ENCODE results near the gene NAIF1. TPM values are rescaled to one million over a fixed set of nuclear protein-coding genes. Genes with fewer than 3 reads are reported as not detected.
"Not testable (repeated sequence)": the region's sequence is repeated elsewhere in the genome, so short reads cannot be mapped to it uniquely, and the experiment has no call there.

NAIF1 gene
- total RNA-seq, 1 donor from 2014 or later, result 12.2 TPM

DNA sequence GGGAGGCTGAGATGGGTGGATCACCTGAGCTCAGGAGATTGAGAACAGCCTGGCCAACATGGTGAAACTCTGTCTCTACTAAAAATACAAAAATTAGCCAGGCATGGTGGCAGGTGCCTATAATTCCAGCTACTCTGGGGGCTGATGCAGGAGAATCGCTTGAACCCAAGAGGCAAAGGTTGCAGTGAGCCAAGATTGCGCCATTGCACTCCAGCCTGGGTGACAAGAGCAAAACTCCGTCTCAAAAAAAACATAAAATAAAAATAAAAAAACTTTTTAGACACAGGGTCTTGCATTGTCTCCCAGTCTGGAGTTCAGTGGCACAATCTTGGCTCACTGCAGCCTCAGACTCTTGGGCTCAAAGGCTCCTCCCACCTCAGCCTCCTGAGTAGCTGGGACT is 30.6 kb downstream of the NAIF1 start:
- H3K4me3 Mint-ChIP-seq; H3K36me3 Mint-ChIP-seq (ENCODE audit: low read depth); intact Hi-C loops (cut with micrococcal nuclease); H3K9me3 Mint-ChIP-seq; H3K27me3 Mint-ChIP-seq (ENCODE audit: insufficient read depth); H3K27ac Mint-ChIP-seq; DNase-seq (ENCODE audit: low spot score): not testable (repeated sequence)
- peaks cover 32% of the 10 kb centered on the region for H3K4me1 Mint-ChIP-seq (ENCODE audit: low read depth)

GRCh38 chr9:128034821-128035652 is 32.1 kb downstream of the NAIF1 start:
- Mint-ChIP-seq H3K27ac (no peak overlapping the region), H3K36me3 (ENCODE audit: low read depth) (peaks cover 3% of the 10 kb centered on the region), H3K27me3 (ENCODE audit: insufficient read depth) (peaks cover 9% of the 10 kb centered on the region), H3K9me3 (peaks cover 4% of the 10 kb centered on the region), H3K4me1 (ENCODE audit: low read depth) (peaks cover 36% of the 10 kb centered on the region), H3K4me3 (no peak overlapping the region)
- intact Hi-C loops (cut with micrococcal nuclease), result loop anchor here (1.0 to 5.0 kb wide), 4 partner anchors 9 to 608 kb away; no protein-coding TSS in a partner anchor
- DNase-seq (ENCODE audit: low spot score), result peak; percentile 62

- intact Hi-C loops (cut with micrococcal nuclease), result loop anchor here (1.0 to 5.0 kb wide), 2 partner anchors 7 to 606 kb away; no protein-coding TSS in a partner anchor
- Mint-ChIP-seq H3K4me1 (ENCODE audit: low read depth) (peaks cover 41% of the 10 kb centered on the region), H3K4me3 (peak overlapping the region; percentile 48)
Observed at GRCh38 chr9:128033609-128034008, 33.5 kb downstream of the NAIF1 start.

GRCh38 chr9:128027705-128028104 is 39.4 kb downstream of the NAIF1 start:
- no peak overlapping the region for H3K4me3 Mint-ChIP-seq
- H3K36me3 Mint-ChIP-seq (ENCODE audit: low read depth), result peaks cover 3% of the 10 kb centered on the region
- intact Hi-C loops (cut with micrococcal nuclease), result loop anchor here (1.0 to 5.0 kb wide), 5 partner anchors 20 to 640 kb away; partner anchors contain the start of genes CDK9 and SLC25A25
- no peak for DNase-seq (ENCODE audit: low spot score)
- H3K27ac Mint-ChIP-seq, result peak overlapping the region; percentile 93
- H3K9me3 Mint-ChIP-seq, result peaks cover 4% of the 10 kb centered on the region
- H3K27me3 Mint-ChIP-seq (ENCODE audit: insufficient read depth), result peaks cover 4% of the 10 kb centered on the region
- peaks cover 74% of the 10 kb centered on the region for H3K4me1 Mint-ChIP-seq (ENCODE audit: low read depth)

More at GRCh38 chr9:128033609-128034008, 33.5 kb downstream of the NAIF1 start:
- Mint-ChIP-seq H3K9me3 (peaks cover 4% of the 10 kb centered on the region), H3K36me3 (ENCODE audit: low read depth) (peaks cover 3% of the 10 kb centered on the region), H3K27me3 (ENCODE audit: insufficient read depth) (peaks cover 7% of the 10 kb centered on the region), H3K27ac (no peak overlapping the region)
- no peak for DNase-seq (ENCODE audit: low spot score)

DNA sequence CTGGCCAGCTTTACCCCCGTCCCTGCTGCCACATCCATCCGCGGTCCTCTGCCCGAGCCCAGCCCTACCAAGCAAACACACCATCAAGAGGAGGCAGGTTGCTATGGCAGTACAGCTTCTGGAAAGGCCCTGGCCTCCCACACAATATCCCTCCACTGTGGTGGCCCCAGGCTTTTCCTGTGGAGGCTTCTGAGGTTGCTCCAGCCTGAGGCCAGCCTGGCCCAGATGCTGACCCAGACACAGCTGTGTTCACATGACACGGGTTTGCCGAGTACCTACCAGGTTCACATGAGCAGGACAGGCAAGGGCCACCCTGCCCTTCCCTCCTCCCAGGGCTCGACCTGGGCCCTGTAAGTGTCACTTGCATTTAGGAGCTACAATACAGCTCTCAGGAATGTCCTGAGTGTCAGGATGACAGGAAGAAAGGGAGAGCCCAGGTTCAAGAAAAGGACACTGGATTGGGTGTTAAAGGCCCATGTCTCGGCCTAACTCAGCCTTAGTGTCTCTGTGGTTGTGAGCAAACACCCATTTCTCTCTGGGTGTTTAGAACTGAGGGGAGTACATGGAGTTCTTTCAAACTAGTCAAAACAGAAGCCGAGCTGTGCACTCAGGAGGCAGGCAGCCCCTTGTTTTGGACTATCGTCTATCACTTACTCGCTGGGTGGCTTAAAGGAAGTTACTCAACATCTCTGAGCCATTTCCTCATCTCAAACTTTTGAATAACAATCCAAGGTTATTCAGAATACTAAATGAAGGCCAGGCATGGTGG is 40.2 kb downstream of the NAIF1 start:
- Mint-ChIP-seq H3K4me3 (peak overlapping the region; percentile 60), H3K4me1 (ENCODE audit: low read depth) (peaks cover 81% of the 10 kb centered on the region), H3K27me3 (ENCODE audit: insufficient read depth) (peaks cover 4% of the 10 kb centered on the region), H3K36me3 (ENCODE audit: low read depth) (peaks cover 3% of the 10 kb centered on the region), H3K9me3 (peaks cover 4% of the 10 kb centered on the region), H3K27ac (peak overlapping the region; percentile 93)
- DNase-seq (ENCODE audit: low spot score), result peak; percentile 37
- intact Hi-C loops (cut with micrococcal nuclease), result loop anchor here (1.0 to 5.0 kb wide), 7 partner anchors 7 to 640 kb away; partner anchors contain the start of genes CDK9 and SLC25A25

- Mint-ChIP-seq H3K36me3 (ENCODE audit: low read depth) (peaks cover 3% of the 10 kb centered on the region), H3K27ac (peak overlapping the region; percentile 93), H3K9me3 (peaks cover 4% of the 10 kb centered on the region), H3K27me3 (ENCODE audit: insufficient read depth) (peaks cover 4% of the 10 kb centered on the region), H3K4me3 (peak overlapping the region; percentile 60), H3K4me1 (ENCODE audit: low read depth) (peaks cover 82% of the 10 kb centered on the region)
- intact Hi-C loops (cut with micrococcal nuclease), result loop anchor here (1.0 to 5.0 kb wide), 5 partner anchors 8 to 639 kb away; partner anchors contain the start of genes CDK9 and SLC25A25
- DNase-seq (ENCODE audit: low spot score), result peak; percentile 77
Observed at GRCh38 chr9:128026255-128026772, 40.8 kb downstream of the NAIF1 start.

DNA sequence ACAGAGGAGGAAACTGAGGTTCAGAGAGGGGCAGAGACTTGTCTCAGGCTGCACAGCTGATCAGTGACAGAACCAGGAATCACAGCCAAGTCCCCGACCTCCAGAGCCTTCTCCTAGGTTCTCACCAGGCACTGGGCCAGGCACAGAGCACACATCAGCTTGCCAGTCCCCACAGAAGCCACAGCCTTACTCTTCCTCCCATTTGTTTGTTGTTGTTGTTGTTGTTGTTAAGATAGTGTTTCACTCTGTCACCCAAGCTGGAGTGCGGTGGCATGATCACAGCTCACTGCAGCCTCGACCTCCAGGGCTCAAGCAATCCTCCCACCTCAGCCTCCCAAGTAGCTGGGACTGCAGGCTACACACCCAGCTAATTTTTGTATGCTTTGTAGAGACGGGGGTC is 41.4 kb downstream of the NAIF1 start:
- Mint-ChIP-seq H3K27me3 (ENCODE audit: insufficient read depth) (peaks cover under 1% of the 10 kb centered on the region), H3K4me3 (peak overlapping the region; percentile 60), H3K9me3 (peaks cover 2% of the 10 kb centered on the region), H3K4me1 (ENCODE audit: low read depth) (peaks cover 82% of the 10 kb centered on the region), H3K36me3 (ENCODE audit: low read depth) (peaks cover 3% of the 10 kb centered on the region), H3K27ac (peak overlapping the region; percentile 93)
- peak; percentile 16 for DNase-seq (ENCODE audit: low spot score)
- intact Hi-C loops (cut with micrococcal nuclease), result loop anchor here (1.0 to 5.0 kb wide), 5 partner anchors 9 to 638 kb away; partner anchors contain the start of genes CDK9 and SLC25A25

GRCh38 chr9:128024761-128025308 is 42.3 kb downstream of the NAIF1 start:
- intact Hi-C loops (cut with micrococcal nuclease), result loop anchor here (5.0 kb wide), 2 partner anchors 238 to 638 kb away; partner anchors contain the start of gene CDK9
- Mint-ChIP-seq H3K36me3 (ENCODE audit: low read depth) (peaks cover 3% of the 10 kb centered on the region), H3K9me3 (no peaks in the 10 kb centered on the region), H3K4me1 (ENCODE audit: low read depth) (peaks cover 82% of the 10 kb centered on the region), H3K27me3 (ENCODE audit: insufficient read depth) (no peaks in the 10 kb centered on the region), H3K27ac (no peak overlapping the region), H3K4me3 (peak overlapping the region; percentile 60)
- DNase-seq (ENCODE audit: low spot score), result no peak

- H3K4me3 Mint-ChIP-seq; intact Hi-C loops (cut with micrococcal nuclease); H3K36me3 Mint-ChIP-seq (ENCODE audit: low read depth); H3K27me3 Mint-ChIP-seq (ENCODE audit: insufficient read depth); DNase-seq (ENCODE audit: low spot score); H3K27ac Mint-ChIP-seq; H3K9me3 Mint-ChIP-seq: not testable (repeated sequence)
- H3K4me1 Mint-ChIP-seq (ENCODE audit: low read depth), result peaks cover 78% of the 10 kb centered on the region
Observed at GRCh38 chr9:128023671-128024070, 43.4 kb downstream of the NAIF1 start.

- Mint-ChIP-seq H3K4me3 (no peak overlapping the region), H3K9me3 (no peaks in the 10 kb centered on the region), H3K27ac (no peak overlapping the region), H3K27me3 (ENCODE audit: insufficient read depth) (no peaks in the 10 kb centered on the region), H3K36me3 (ENCODE audit: low read depth) (peaks cover 3% of the 10 kb centered on the region), H3K4me1 (ENCODE audit: low read depth) (peaks cover 70% of the 10 kb centered on the region)
- intact Hi-C loops (cut with micrococcal nuclease), result no loop called here
- no peak for DNase-seq (ENCODE audit: low spot score)
Observed at GRCh38 chr9:128022886-128023285, 44.2 kb downstream of the NAIF1 start.

DNA sequence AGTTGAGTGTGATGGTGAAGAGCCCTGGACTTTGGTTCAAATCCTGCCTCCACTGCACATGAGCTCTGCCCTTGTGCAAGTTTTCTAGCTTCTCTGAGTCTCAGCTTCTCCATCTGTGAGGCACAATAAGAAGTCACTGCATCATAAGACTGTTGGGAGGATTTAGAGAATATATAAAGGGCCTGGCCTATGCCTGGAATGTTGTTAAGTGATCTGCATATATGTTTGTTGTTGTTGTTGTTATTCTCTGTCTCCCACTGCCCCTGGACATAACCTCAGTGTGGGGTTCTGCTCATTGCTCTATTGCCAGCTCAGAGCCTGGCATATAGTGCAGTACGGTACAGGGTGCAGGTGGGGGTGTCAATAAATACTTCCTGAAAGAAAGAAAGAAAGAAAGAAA is 46.0 kb downstream of the NAIF1 start:
- Mint-ChIP-seq H3K36me3 (ENCODE audit: low read depth) (peaks cover 3% of the 10 kb centered on the region), H3K9me3 (no peaks in the 10 kb centered on the region), H3K27me3 (ENCODE audit: insufficient read depth) (peaks cover 7% of the 10 kb centered on the region), H3K4me3 (no peak overlapping the region), H3K4me1 (ENCODE audit: low read depth) (peaks cover 53% of the 10 kb centered on the region), H3K27ac (peak overlapping the region; percentile 13)
- DNase-seq (ENCODE audit: low spot score), result no peak
- intact Hi-C loops (cut with micrococcal nuclease), result no loop called here

- H3K4me3 Mint-ChIP-seq, result no peak overlapping the region
- peaks cover 7% of the 10 kb centered on the region for H3K27me3 Mint-ChIP-seq (ENCODE audit: insufficient read depth)
- no peak for DNase-seq (ENCODE audit: low spot score)
- H3K27ac Mint-ChIP-seq, result peak overlapping the region; percentile 13
- H3K9me3 Mint-ChIP-seq, result no peaks in the 10 kb centered on the region
- intact Hi-C loops (cut with micrococcal nuclease), result no loop called here
- peaks cover 3% of the 10 kb centered on the region for H3K36me3 Mint-ChIP-seq (ENCODE audit: low read depth)
- peaks cover 49% of the 10 kb centered on the region for H3K4me1 Mint-ChIP-seq (ENCODE audit: low read depth)
Observed at GRCh38 chr9:128020692-128021091, 46.4 kb downstream of the NAIF1 start.

Data from activated T-helper 1 cell treated with anti-CD3 and anti-CD28 coated beads, Interleukin-12 subunit alpha, Interleukin-12 subunit beta, Interleukin-2, Interleukin-4 antibody, amounts not matched to agents 30 ng/mL and 10 ng/mL and 1 ng/mL, durations not matched to agents 14 hours and 24 hours and 36 hours (primary cell).